ENCODE data around the gene SPTB. TPM values are rescaled to one million over a fixed set of nuclear protein-coding genes. Genes with fewer than 3 reads are reported as not detected.
"Not testable (repeated sequence)": the region's sequence is repeated elsewhere in the genome, so short reads cannot be mapped to it uniquely, and the experiment has no call there.

SPTB gene
- total RNA-seq, 8 experiments from 2014 or later, result 0.25 to 9.4 (median 0.84) TPM

- H3K4me1 ChIP-seq (replicated peaks in 1 of 2); H3K27ac ChIP-seq: not testable (repeated sequence)
- ATAC-seq (replicated peaks in 6 of 8), result peak in 4 of 8 experiments; percentile 37 to 76 (median 54)
Measured at GRCh38 chr14:64805646-64806045, 74.1 kb downstream of the SPTB start.

GRCh38 chr14:64804754-64805260 lies 74.9 kb downstream of the SPTB start:
- WGBS, 10 experiments, result 43 to 100% (median 92%) methylated on average over 1 to 11 of the region's 12 CpGs; no CpG with 5 or more reads in 4 of the 10 experiments
- in situ Hi-C loops (cut with MboI; ENCODE audit: low pct_unique_long_range_greater_than_20kb in 2 of 9, low sequenced_read_pairs in 9 of 9, unreplicated experiment in 9 of 9), result no loop called here

More at GRCh38 chr14:64805646-64806045, 74.1 kb downstream of the SPTB start:
- 25 to 90% (median 58%) methylated on average over 1 to 2 of the region's 3 CpGs; no CpG with 5 or more reads in 6 of the 10 experiments for WGBS, 10 experiments
- in situ Hi-C loops (cut with MboI; ENCODE audit: low pct_unique_long_range_greater_than_20kb in 2 of 9, low sequenced_read_pairs in 9 of 9, unreplicated experiment in 9 of 9); H3K4me3 ChIP-seq: not testable (repeated sequence)

GRCh38 chr14:64801800-64802199 lies 77.9 kb downstream of the SPTB start:
- WGBS, 10 experiments, result 80 to 100% methylated on average over 1 of the region's 1 CpG; no CpG with 5 or more reads in 8 of the 10 experiments
- H3K4me3 ChIP-seq, result no peak overlapping the region
- peak in 3 of 8 experiments; percentile 47 to 67 (median 48) for ATAC-seq (replicated peaks in 6 of 8)
- in situ Hi-C loops (cut with MboI; ENCODE audit: low pct_unique_long_range_greater_than_20kb in 2 of 9, low sequenced_read_pairs in 9 of 9, unreplicated experiment in 9 of 9), result no loop called here
- H3K4me1 ChIP-seq (replicated peaks in 1 of 2), result peaks cover 0 to 3% of the 10 kb centered on the region in 2 donors
- no peak overlapping the region for H3K27ac ChIP-seq

More at GRCh38 chr14:64804754-64805260, 74.9 kb downstream of the SPTB start:
- H3K4me3 ChIP-seq, result no peak overlapping the region
- H3K27ac ChIP-seq, result no peak overlapping the region
- no peak for ATAC-seq (replicated peaks in 6 of 8)
- H3K4me1 ChIP-seq (replicated peaks in 1 of 2), result peaks cover 0 to 3% of the 10 kb centered on the region in 2 donors

GRCh38 chr14:64801046-64801445 lies 78.7 kb downstream of the SPTB start:
- 84 to 100% (median 89%) methylated on average over 1 to 6 of the region's 11 CpGs; no CpG with 5 or more reads in 4 of the 10 experiments for WGBS, 10 experiments
- ATAC-seq (replicated peaks in 6 of 8), result no peak
- Histone ChIP-seq H3K4me3 (no peak overlapping the region), H3K27ac (no peak overlapping the region), H3K4me1 (replicated peaks in 1 of 2) (peaks cover 0 to 3% of the 10 kb centered on the region in 2 donors)
- in situ Hi-C loops (cut with MboI; ENCODE audit: low pct_unique_long_range_greater_than_20kb in 2 of 9, low sequenced_read_pairs in 9 of 9, unreplicated experiment in 9 of 9), result no loop called here

GRCh38 chr14:64800000-64800399 lies 79.7 kb downstream of the SPTB start:
- ATAC-seq (replicated peaks in 6 of 8), result peak in 3 of 8 experiments; percentile 47 to 62 (median 54)
- 33 to 83% (median 61%) methylated on average over 1 to 3 of the region's 3 CpGs; no CpG with 5 or more reads in 6 of the 10 experiments for WGBS, 10 experiments
- Histone ChIP-seq H3K27ac (no peak overlapping the region), H3K4me3 (no peak overlapping the region), H3K4me1 (replicated peaks in 1 of 2) (peaks cover 0 to 3% of the 10 kb centered on the region in 2 donors)
- in situ Hi-C loops (cut with MboI; ENCODE audit: low pct_unique_long_range_greater_than_20kb in 2 of 9, low sequenced_read_pairs in 9 of 9, unreplicated experiment in 9 of 9), result no loop called here

GRCh38 chr14:64799555-64799954 lies 80.2 kb downstream of the SPTB start:
- Histone ChIP-seq H3K27ac (no peak overlapping the region), H3K4me3 (no peak overlapping the region)

GRCh38 chr14:64796369-64796768 lies 83.3 kb downstream of the SPTB start:
- ATAC-seq (replicated peaks in 6 of 8), result no peak
- Histone ChIP-seq H3K4me1 (replicated peaks in 1 of 2) (no peaks in the 10 kb centered on the region), H3K27ac (no peak overlapping the region), H3K4me3 (no peak overlapping the region)
- 40 to 100% (median 90%) methylated on average over 1 to 10 of the region's 11 CpGs; no CpG with 5 or more reads in 1 of the 10 experiments for WGBS, 10 experiments
- in situ Hi-C loops (cut with MboI; ENCODE audit: low pct_unique_long_range_greater_than_20kb in 2 of 9, low sequenced_read_pairs in 9 of 9, unreplicated experiment in 9 of 9), result no loop called here

More at GRCh38 chr14:64799555-64799954, 80.2 kb downstream of the SPTB start:
- in situ Hi-C loops (cut with MboI; ENCODE audit: low pct_unique_long_range_greater_than_20kb in 2 of 9, low sequenced_read_pairs in 9 of 9, unreplicated experiment in 9 of 9), result no loop called here
- peaks cover 0 to 3% of the 10 kb centered on the region in 2 donors for H3K4me1 ChIP-seq (replicated peaks in 1 of 2)
- 80 to 87% methylated on average over 1 to 6 of the region's 10 CpGs; no CpG with 5 or more reads in 8 of the 10 experiments for WGBS, 10 experiments
- ATAC-seq (replicated peaks in 6 of 8), result no peak

GRCh38 chr14:64795921-64796320 lies 83.8 kb downstream of the SPTB start:
- no peak for ATAC-seq (replicated peaks in 6 of 8)
- WGBS, 10 experiments, result 43 to 100% (median 80%) methylated on average over 1 to 3 of the region's 3 CpGs; no CpG with 5 or more reads in 5 of the 10 experiments
- Histone ChIP-seq H3K4me1 (replicated peaks in 1 of 2) (no peaks in the 10 kb centered on the region), H3K27ac (no peak overlapping the region), H3K4me3 (no peak overlapping the region)
- in situ Hi-C loops (cut with MboI; ENCODE audit: low pct_unique_long_range_greater_than_20kb in 2 of 9, low sequenced_read_pairs in 9 of 9, unreplicated experiment in 9 of 9), result no loop called here

- ATAC-seq (replicated peaks in 6 of 8), result no peak
- WGBS, 10 experiments, result 82 to 100% (median 94%) methylated on average over 2 to 6 of the region's 16 CpGs; no CpG with 5 or more reads in 7 of the 10 experiments
- in situ Hi-C loops (cut with MboI; ENCODE audit: low pct_unique_long_range_greater_than_20kb in 2 of 9, low sequenced_read_pairs in 9 of 9, unreplicated experiment in 9 of 9), result no loop called here
- no peak overlapping the region for H3K4me3 ChIP-seq
- no peak overlapping the region for H3K27ac ChIP-seq
- no peaks in the 10 kb centered on the region for H3K4me1 ChIP-seq (replicated peaks in 1 of 2)
Measured at GRCh38 chr14:64795211-64795610, 84.5 kb downstream of the SPTB start.

GRCh38 chr14:64792871-64793560 lies 86.7 kb downstream of the SPTB start:
- H3K4me3 ChIP-seq, result no peak overlapping the region
- whole genome bisulfite sequencing, 10 experiments, result 67 to 100% (median 90%) methylated on average over 1 to 6 of the region's 26 CpGs; no CpG with 5 or more reads in 5 of the 10 experiments
- no peak for ATAC-seq (replicated peaks in 6 of 8)
- H3K4me1 ChIP-seq (replicated peaks in 1 of 2), result no peaks in the 10 kb centered on the region
- H3K27ac ChIP-seq, result no peak overlapping the region
- in situ Hi-C loops (cut with MboI; ENCODE audit: low pct_unique_long_range_greater_than_20kb in 2 of 9, low sequenced_read_pairs in 9 of 9, unreplicated experiment in 9 of 9), result no loop called here

- WGBS, 10 experiments, result no CpG with 5 or more reads among the region's 4 CpGs
- in situ Hi-C loops (cut with MboI; ENCODE audit: low pct_unique_long_range_greater_than_20kb in 2 of 9, low sequenced_read_pairs in 9 of 9, unreplicated experiment in 9 of 9), result no loop called here
- H3K4me1 ChIP-seq (replicated peaks in 1 of 2), result no peaks in the 10 kb centered on the region
- H3K27ac ChIP-seq, result no peak overlapping the region
- ATAC-seq (replicated peaks in 6 of 8), result no peak
- H3K4me3 ChIP-seq, result no peak overlapping the region
Measured at GRCh38 chr14:64792231-64792630, 87.5 kb downstream of the SPTB start.

GRCh38 chr14:64790478-64790877 lies 89.2 kb downstream of the SPTB start:
- H3K4me1 ChIP-seq (replicated peaks in 1 of 2), result no peaks in the 10 kb centered on the region
- no peak overlapping the region for H3K27ac ChIP-seq
- H3K4me3 ChIP-seq, result no peak overlapping the region
- in situ Hi-C loops (cut with MboI; ENCODE audit: low pct_unique_long_range_greater_than_20kb in 2 of 9, low sequenced_read_pairs in 9 of 9, unreplicated experiment in 9 of 9), result no loop called here
- ATAC-seq (replicated peaks in 6 of 8), result no peak
- WGBS, 10 experiments, result 40 to 100% (median 71%) methylated on average over 1 to 5 of the region's 6 CpGs; no CpG with 5 or more reads in 6 of the 10 experiments

- H3K4me1 ChIP-seq (replicated peaks in 1 of 2), result no peaks in the 10 kb centered on the region
- H3K4me3 ChIP-seq, result no peak overlapping the region
- no peak overlapping the region for H3K27ac ChIP-seq
- in situ Hi-C loops (cut with MboI; ENCODE audit: low pct_unique_long_range_greater_than_20kb in 2 of 9, low sequenced_read_pairs in 9 of 9, unreplicated experiment in 9 of 9), result no loop called here
- WGBS, 10 experiments, result 34 to 88% (median 82%) methylated on average over 2 to 5 of the region's 5 CpGs; no CpG with 5 or more reads in 1 of the 10 experiments
- peak in 1 of 8 experiments; percentile 25 for ATAC-seq (replicated peaks in 6 of 8)
Measured at GRCh38 chr14:64789696-64790095, 90.0 kb downstream of the SPTB start.
